HepG2 (cell line): ENCODE measurements around the gene LBR. TPM values are rescaled to one million over a fixed set of nuclear protein-coding genes. Genes with fewer than 3 reads are reported as not detected.
A peak's percentile ranks its signal among the peaks of the same experiment; 100 is the strongest.

Source experiments
- BHLHE40 ChIP-seq: IDR thresholded peaks from 2 replicates; pipeline ENCODE4 v1.6.1; 2011; ENCODE audit warnings: low read length, improper control_type of control experiment
- CREM ChIP-seq, 2 experiments: sonication (generic) in 1 of 2; formaldehyde crosslinking in 1 of 2; IDR thresholded peaks; 2 replicates each; pipeline versions ENCODE4 v1.4.0 to v1.6.1; 2016 to 2020; ENCODE audit warnings: antibody characterized with exemption in 1 of 2, mild to moderate bottlenecking in 1 of 2, missing genetic modification reagents in 1 of 2
- DR1 ChIP-seq: sonication (generic); formaldehyde crosslinking; IDR thresholded peaks from 2 replicates; pipeline ENCODE4 v1.8.0; 2021; ENCODE audit warnings: mild to moderate bottlenecking, missing genetic modification reagents, inconsistent platforms
- FOXA3 ChIP-seq: IDR thresholded peaks from 2 replicates; pipeline ENCODE4 v1.6.1; 2016; ENCODE audit warnings: missing genetic modification reagents, missing compliant biosample characterization
- FOXK2 ChIP-seq: fragments of 450-650 bp; IDR thresholded peaks from 2 replicates; pipeline ENCODE4 v1.6.1; 2016
- GATA4 ChIP-seq: sonication (generic); IDR thresholded peaks from 2 replicates; pipeline ENCODE4 v1.6.1; 2016; ENCODE audit warnings: antibody characterized with exemption, low read depth, borderline replicate concordance
- HNRNPUL1 ChIP-seq: fragments of 200-400 bp; formaldehyde crosslinking; IDR thresholded peaks from 2 replicates; pipeline ENCODE4 v1.6.1; 2017; ENCODE audit warnings: low read depth, mild to moderate bottlenecking, low read length, moderate library complexity
- HOXA3 ChIP-seq: sonication (generic); formaldehyde crosslinking; IDR thresholded peaks from 2 replicates; pipeline ENCODE4 v1.5.0; 2020; ENCODE audit warnings: missing genetic modification reagents
- MATR3 ChIP-seq: sonication (generic); formaldehyde crosslinking; IDR thresholded peaks from 2 replicates; pipeline ENCODE4 v1.4.0; 2020; ENCODE audit warnings: missing genetic modification reagents
- MED1 ChIP-seq: sonication (generic); formaldehyde crosslinking; IDR thresholded peaks from 2 replicates; pipeline ENCODE4 v1.4.0; 2020; ENCODE audit warnings: missing genetic modification reagents
- MLLT10 ChIP-seq: sonication (generic); formaldehyde crosslinking; IDR thresholded peaks from 2 replicates; pipeline ENCODE4 v1.4.0; 2020; ENCODE audit warnings: missing genetic modification reagents
- PPARG ChIP-seq: conservative IDR thresholded peaks from 2 replicates; pipeline ENCODE4 v1.6.1; 2016; ENCODE audit warnings: missing biosample characterization, missing genetic modification reagents
- SCMH1 ChIP-seq: sonication (generic); formaldehyde crosslinking; IDR thresholded peaks from 2 replicates; pipeline ENCODE4 v1.9.0; 2021; ENCODE audit warnings: missing genetic modification reagents, mild to moderate bottlenecking, borderline replicate concordance
- SP5 ChIP-seq: IDR thresholded peaks from 2 replicates; pipeline ENCODE4 v1.6.1; 2016; ENCODE audit warnings: low read depth, borderline replicate concordance
- THAP11 ChIP-seq: IDR thresholded peaks from 2 replicates; pipeline ENCODE4 v1.6.1; 2016; ENCODE audit warnings: missing biosample characterization, missing genetic modification reagents
- ZBTB7B ChIP-seq: sonication (generic); formaldehyde crosslinking; IDR thresholded peaks from 2 replicates; pipeline ENCODE4 v1.4.0; 2020; ENCODE audit warnings: missing genetic modification reagents
- ZBTB8A ChIP-seq: sonication (generic); formaldehyde crosslinking; IDR thresholded peaks from 2 replicates; pipeline ENCODE4 v1.4.0; 2020; ENCODE audit warnings: mild to moderate bottlenecking, low read depth, missing genetic modification reagents, borderline replicate concordance
- ZFP36L2 ChIP-seq: sonication (generic); formaldehyde crosslinking; IDR thresholded peaks from 2 replicates; pipeline ENCODE4 v1.4.0; 2020; ENCODE audit warnings: missing genetic modification reagents
- ZNF180 ChIP-seq: sonication (generic); formaldehyde crosslinking; IDR thresholded peaks from 2 replicates; pipeline ENCODE4 v1.4.0; 2020; ENCODE audit warnings: low read depth, missing genetic modification reagents, borderline replicate concordance
- ZNF460 ChIP-seq: sonication (generic); formaldehyde crosslinking; IDR thresholded peaks from 2 replicates; pipeline ENCODE4 v1.5.1; 2020; ENCODE audit warnings: missing genetic modification reagents, mild to moderate bottlenecking, borderline replicate concordance
- ZNF563 ChIP-seq: sonication (generic); formaldehyde crosslinking; IDR thresholded peaks from 2 replicates; pipeline ENCODE4 v1.8.0; 2022; ENCODE audit warnings: mild to moderate bottlenecking, moderate library complexity, missing genetic modification reagents
- ZNF569 ChIP-seq: sonication (generic); formaldehyde crosslinking; IDR thresholded peaks from 2 replicates; pipeline ENCODE4 v1.5.0; 2020; ENCODE audit warnings: mild to moderate bottlenecking, missing genetic modification reagents, moderate library complexity, borderline replicate concordance
- ZNF737 ChIP-seq: sonication (generic); formaldehyde crosslinking; IDR thresholded peaks from 2 replicates; pipeline ENCODE4 v1.5.0; 2020; ENCODE audit warnings: missing genetic modification reagents, mild to moderate bottlenecking, borderline replicate concordance
- polyA plus RNA-seq, 8 experiments: library from polyadenylated mRNA; depleted of rRNA in 3 of 8; stranded (reverse) in 7 of 8; unstranded in 1 of 8; fragments of >200 nt; fragmentation: Illumina TruSeq in 4 of 8; extraction: Trizol in 4 of 8; gene quantifications; 2 replicates each; pipeline versions ENCODE4 v1.2.1 to v1.2.3, GENCODE V29; 2011 to 2016; ENCODE audit warnings: low read depth in 4 of 8, missing spikeins in 1 of 8, mixed read lengths in 1 of 8; ENCODE audit not compliant: insufficient read depth in 1 of 8
- total RNA-seq, 5 experiments: library from RNA; depleted of rRNA; stranded (reverse); fragments of >200 nt; fragmentation: Illumina TruSeq; extraction: Trizol; gene quantifications; 2 replicates each; pipeline ENCODE4 v1.2.3, GENCODE V29; 2016; ENCODE audit warnings: low read depth in 1 of 5
- TF ChIP-seq, protein P1 (sequence below): sonication (generic); formaldehyde crosslinking; IDR thresholded peaks from 2 replicates; pipeline ENCODE4 v1.4.0; 2020; ENCODE audit warnings: missing genetic modification reagents, borderline replicate concordance
- TF ChIP-seq, protein P2 (sequence below): IDR thresholded peaks from 2 replicates; pipeline ENCODE4 v1.6.1; 2012; ENCODE audit warnings: inconsistent platforms
- TF ChIP-seq, protein P3 (sequence below): sonication (generic); formaldehyde crosslinking; IDR thresholded peaks from 2 replicates; pipeline ENCODE4; 2020; ENCODE audit warnings: missing genetic modification reagents, mild to moderate bottlenecking, borderline replicate concordance
- TF ChIP-seq, protein P4 (sequence below): sonication (generic); formaldehyde crosslinking; IDR thresholded peaks from 2 replicates; pipeline ENCODE4 v1.4.0; 2020; ENCODE audit warnings: mild to moderate bottlenecking, missing genetic modification reagents

Gene LBR
- total and polyA plus RNA-seq, 2 of the 13 experiments (the other 11 are each of a cell fraction or from before 2014, with no cell fraction given) = 38.9 to 76.7 TPM

DNA sequence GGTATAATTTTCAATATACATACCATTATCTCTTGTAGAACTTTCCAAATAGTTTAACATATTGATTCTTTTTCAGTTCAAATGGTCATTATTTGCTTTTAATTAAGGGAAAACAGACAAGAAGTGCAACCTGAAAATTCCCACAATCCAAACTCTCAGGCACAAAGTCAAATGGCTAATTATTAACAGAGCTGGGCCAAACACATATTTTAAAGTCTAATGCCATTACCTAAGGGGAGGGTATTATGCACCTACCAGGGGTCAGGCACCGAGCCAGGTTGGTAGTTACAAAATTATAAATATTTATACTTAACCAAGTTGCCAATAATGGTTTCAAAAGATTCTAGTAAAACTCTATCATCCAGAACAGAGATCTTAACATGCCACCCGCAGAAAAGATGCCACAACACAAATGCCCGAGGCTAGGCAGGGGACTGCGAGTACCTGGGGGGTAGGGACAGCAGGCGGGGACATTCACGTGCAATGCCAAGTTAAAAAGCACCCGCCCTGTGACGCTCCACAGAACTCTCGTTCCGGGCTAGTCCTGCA, 15.0 kb downstream of the LBR start (continued):
- TF ChIP-seq, protein P1, sequence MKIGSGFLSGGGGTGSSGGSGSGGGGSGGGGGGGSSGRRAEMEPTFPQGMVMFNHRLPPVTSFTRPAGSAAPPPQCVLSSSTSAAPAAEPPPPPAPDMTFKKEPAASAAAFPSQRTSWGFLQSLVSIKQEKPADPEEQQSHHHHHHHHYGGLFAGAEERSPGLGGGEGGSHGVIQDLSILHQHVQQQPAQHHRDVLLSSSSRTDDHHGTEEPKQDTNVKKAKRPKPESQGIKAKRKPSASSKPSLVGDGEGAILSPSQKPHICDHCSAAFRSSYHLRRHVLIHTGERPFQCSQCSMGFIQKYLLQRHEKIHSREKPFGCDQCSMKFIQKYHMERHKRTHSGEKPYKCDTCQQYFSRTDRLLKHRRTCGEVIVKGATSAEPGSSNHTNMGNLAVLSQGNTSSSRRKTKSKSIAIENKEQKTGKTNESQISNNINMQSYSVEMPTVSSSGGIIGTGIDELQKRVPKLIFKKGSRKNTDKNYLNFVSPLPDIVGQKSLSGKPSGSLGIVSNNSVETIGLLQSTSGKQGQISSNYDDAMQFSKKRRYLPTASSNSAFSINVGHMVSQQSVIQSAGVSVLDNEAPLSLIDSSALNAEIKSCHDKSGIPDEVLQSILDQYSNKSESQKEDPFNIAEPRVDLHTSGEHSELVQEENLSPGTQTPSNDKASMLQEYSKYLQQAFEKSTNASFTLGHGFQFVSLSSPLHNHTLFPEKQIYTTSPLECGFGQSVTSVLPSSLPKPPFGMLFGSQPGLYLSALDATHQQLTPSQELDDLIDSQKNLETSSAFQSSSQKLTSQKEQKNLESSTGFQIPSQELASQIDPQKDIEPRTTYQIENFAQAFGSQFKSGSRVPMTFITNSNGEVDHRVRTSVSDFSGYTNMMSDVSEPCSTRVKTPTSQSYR (CRISPR knock-in tag) = peak; percentile 33; the same call in 1 of the 2 replicates
- 0 out of 2 replicates have a peak, but pooled peaks have one; percentile 42 for TF ChIP-seq ZBTB7B (CRISPR knock-in tag)
- TF ChIP-seq ZNF460 (CRISPR knock-in tag) = no peak
- peak; percentile 32; the same call in 1 of the 2 replicates for TF ChIP-seq SP5
- TF ChIP-seq FOXK2 = no peak
- TF ChIP-seq MLLT10 (CRISPR knock-in tag) = no peak
- TF ChIP-seq HNRNPUL1 = peak; percentile 66; the same call in 1 of the 2 replicates
- TF ChIP-seq HOXA3 (CRISPR knock-in tag) = no peak
- peak; percentile 17; the same call in 1 of the 2 replicates for TF ChIP-seq CREM (IDR thresholded peaks at IDR 0.05)
- no peak for TF ChIP-seq CREM (CRISPR knock-in tag; IDR thresholded peaks at IDR 0.05)
- no peak for TF ChIP-seq GATA4
- no peak for TF ChIP-seq DR1 (CRISPR knock-in tag)
- TF ChIP-seq PPARG = peak; percentile 54
- TF ChIP-seq MATR3 (CRISPR knock-in tag) = no peak
- peak; percentile 41; the same call in 1 of the 2 replicates for TF ChIP-seq FOXA3
- TF ChIP-seq BHLHE40 = peak; percentile 92
- TF ChIP-seq ZNF737 (CRISPR knock-in tag) = no peak
- no peak for TF ChIP-seq ZFP36L2
- TF ChIP-seq, protein P2, sequence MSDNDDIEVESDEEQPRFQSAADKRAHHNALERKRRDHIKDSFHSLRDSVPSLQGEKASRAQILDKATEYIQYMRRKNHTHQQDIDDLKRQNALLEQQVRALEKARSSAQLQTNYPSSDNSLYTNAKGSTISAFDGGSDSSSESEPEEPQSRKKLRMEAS = no peak
- TF ChIP-seq ZNF569 = no peak
- TF ChIP-seq SCMH1 = no peak
- TF ChIP-seq, protein P3, sequence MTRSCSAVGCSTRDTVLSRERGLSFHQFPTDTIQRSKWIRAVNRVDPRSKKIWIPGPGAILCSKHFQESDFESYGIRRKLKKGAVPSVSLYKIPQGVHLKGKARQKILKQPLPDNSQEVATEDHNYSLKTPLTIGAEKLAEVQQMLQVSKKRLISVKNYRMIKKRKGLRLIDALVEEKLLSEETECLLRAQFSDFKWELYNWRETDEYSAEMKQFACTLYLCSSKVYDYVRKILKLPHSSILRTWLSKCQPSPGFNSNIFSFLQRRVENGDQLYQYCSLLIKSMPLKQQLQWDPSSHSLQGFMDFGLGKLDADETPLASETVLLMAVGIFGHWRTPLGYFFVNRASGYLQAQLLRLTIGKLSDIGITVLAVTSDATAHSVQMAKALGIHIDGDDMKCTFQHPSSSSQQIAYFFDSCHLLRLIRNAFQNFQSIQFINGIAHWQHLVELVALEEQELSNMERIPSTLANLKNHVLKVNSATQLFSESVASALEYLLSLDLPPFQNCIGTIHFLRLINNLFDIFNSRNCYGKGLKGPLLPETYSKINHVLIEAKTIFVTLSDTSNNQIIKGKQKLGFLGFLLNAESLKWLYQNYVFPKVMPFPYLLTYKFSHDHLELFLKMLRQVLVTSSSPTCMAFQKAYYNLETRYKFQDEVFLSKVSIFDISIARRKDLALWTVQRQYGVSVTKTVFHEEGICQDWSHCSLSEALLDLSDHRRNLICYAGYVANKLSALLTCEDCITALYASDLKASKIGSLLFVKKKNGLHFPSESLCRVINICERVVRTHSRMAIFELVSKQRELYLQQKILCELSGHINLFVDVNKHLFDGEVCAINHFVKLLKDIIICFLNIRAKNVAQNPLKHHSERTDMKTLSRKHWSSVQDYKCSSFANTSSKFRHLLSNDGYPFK = no peak
- TF ChIP-seq MED1 (CRISPR knock-in tag) = peak; percentile 24; the same call in 1 of the 2 replicates
- TF ChIP-seq ZBTB8A (CRISPR knock-in tag) = no peak
- no peak for TF ChIP-seq THAP11 (CRISPR knock-in tag)
- TF ChIP-seq, protein P4, sequence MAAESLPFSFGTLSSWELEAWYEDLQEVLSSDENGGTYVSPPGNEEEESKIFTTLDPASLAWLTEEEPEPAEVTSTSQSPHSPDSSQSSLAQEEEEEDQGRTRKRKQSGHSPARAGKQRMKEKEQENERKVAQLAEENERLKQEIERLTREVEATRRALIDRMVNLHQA (CRISPR knock-in tag) = no peak
- no peak for TF ChIP-seq ZNF563 (CRISPR knock-in tag)
- no peak for TF ChIP-seq ZNF180 (CRISPR knock-in tag)
